ENCODE results near the gene TADA3. TPM values are rescaled to one million over a fixed set of nuclear protein-coding genes. Genes with fewer than 3 reads are reported as not detected.

TADA3 gene
- total and polyA plus RNA-seq, 2 of the 4 experiments (the other 2 are of a cell fraction) = 68.0 to 83.0 TPM

GRCh38 chr3:9810846-9811245 is 18.6 kb upstream of the TADA3 start:
- H3K9ac ChIP-seq (ENCODE audit: low read depth, low read length) = 0 out of 2 replicates have a peak overlapping the region, but pooled peaks have one; percentile 19
- H2AK5ac ChIP-seq (ENCODE audit: low read depth, low read length) = peak overlapping the region; percentile 79
- peak overlapping the region; percentile 59 for H4K5ac ChIP-seq (ENCODE audit: low read depth, low read length)
- H3K36me3 ChIP-seq (ENCODE audit: control insufficient read depth, insufficient read depth, low read length) = peaks cover 20% of the 10 kb centered on the region
- 0 out of 2 replicates have a peak overlapping the region, but pooled peaks have one; percentile 32 for H2BK120ac ChIP-seq (ENCODE audit: low read depth, low read length)
- H2BK15ac ChIP-seq (ENCODE audit: low read depth, low read length) = no peak overlapping the region
- ChIA-PET CTCF (no interaction called here), POLR2A (ENCODE audit: unreplicated experiment) (no interaction called here)
- no peak for ATAC-seq (ENCODE audit: low read depth)
- no peak overlapping the region for H2BK5ac ChIP-seq (ENCODE audit: low read depth, low read length, poor library complexity, severe bottlenecking)
- peak overlapping the region; percentile 50; the same call in 1 of the 2 replicates for H3K56ac ChIP-seq (ENCODE audit: extremely low read depth, insufficient read depth, low read length)
- peak overlapping the region; percentile 75; the same call in 1 of the 2 replicates for H3K4me2 ChIP-seq (ENCODE audit: low read depth, low read length)
- peak overlapping the region; percentile 42; the same call in 1 of the 2 replicates for H3K14ac ChIP-seq (replicated peaks; ENCODE audit: low read depth, low read length)
- WGBS, 2 experiments (ENCODE audit: extremely low coverage in 2 of 2, insufficient read length in 1 of 2) = 74% methylated on average over 5 of the region's 10 CpGs; no CpG with 5 or more reads in 1 of the 2 experiments
- dilution Hi-C loops (cut with HindIII; ENCODE audit: low sequenced_read_pairs, unreplicated experiment) = no loop called here
- peak overlapping the region; percentile 95 for H2AK9ac ChIP-seq (replicated peaks; ENCODE audit: low read depth, low read length, poor library complexity)
- peak overlapping the region; percentile 72 to 93 for H4K8ac ChIP-seq (ENCODE audit: low read depth in 2 of 2, low read length in 2 of 2)
- no peak overlapping the region for H3K27ac ChIP-seq (ENCODE audit: insufficient read depth, low read length)
- peaks cover 8% of the 10 kb centered on the region for H4K20me1 ChIP-seq (ENCODE audit: insufficient read depth, low read length)
- no peaks in the 10 kb centered on the region for H3K9me3 ChIP-seq (ENCODE audit: control insufficient read depth, insufficient read depth, low read length)
- DNase-seq = no peak
- peak overlapping the region; percentile 80 for H3K4ac ChIP-seq (ENCODE audit: low read depth, low read length)
- no peak overlapping the region for H2BK20ac ChIP-seq (ENCODE audit: low read depth, low read length)
- H4K91ac ChIP-seq (ENCODE audit: insufficient read depth, low read depth, low read length) = peak overlapping the region; percentile 66; the same call in 1 of the 2 replicates
- no peak for TF ChIP-seq MAZ (IDR thresholded peaks at IDR 0.05; ENCODE audit: borderline replicate concordance, low read depth, low read length)
- TF ChIP-seq MXI1 (IDR thresholded peaks at IDR 0.05; ENCODE audit: borderline replicate concordance, low read depth, low read length) = no peak
- TF ChIP-seq MAFK (IDR thresholded peaks at IDR 0.05; ENCODE audit: low read depth, low read length) = no peak
- TF ChIP-seq BHLHE40 (IDR thresholded peaks at IDR 0.05; ENCODE audit: low read depth, low read length) = no peak
- TF ChIP-seq NFE2L2 (IDR thresholded peaks at IDR 0.05; ENCODE audit: low read depth, low read length) = no peak
- TF ChIP-seq RCOR1 (IDR thresholded peaks at IDR 0.05; ENCODE audit: insufficient replicate concordance, low read length) = no peak
- TF ChIP-seq RAD21 (IDR thresholded peaks at IDR 0.05; ENCODE audit: low read length) = no peak
- no peak for TF ChIP-seq FOS (IDR thresholded peaks at IDR 0.05; ENCODE audit: low read depth, low read length)
- no peak for TF ChIP-seq CTCF (conservative IDR thresholded peaks at IDR 0.05; ENCODE audit: low read depth, low read length)
- TF ChIP-seq RFX5 (IDR thresholded peaks at IDR 0.05; ENCODE audit: low read depth, low read length) = no peak
- no peak for TF ChIP-seq ELK1 (IDR thresholded peaks at IDR 0.05; ENCODE audit: borderline replicate concordance, low read depth, low read length)
- TF ChIP-seq USF2 (IDR thresholded peaks at IDR 0.05; ENCODE audit: low read depth, low read length) = no peak
- TF ChIP-seq CHD1 (IDR thresholded peaks at IDR 0.05; ENCODE audit: low read depth, low read length) = no peak
- no peak for TF ChIP-seq CEBPB (IDR thresholded peaks at IDR 0.05; ENCODE audit: low read depth, low read length)
- TF ChIP-seq SMC3 (IDR thresholded peaks at IDR 0.05; ENCODE audit: low read depth, low read length) = no peak
- no peak for TF ChIP-seq POLR2A (IDR thresholded peaks at IDR 0.05; ENCODE audit: low read depth, low read length)
- in situ Hi-C loops (cut with MboI; ENCODE audit: low sequenced_read_pairs) = no loop called here
- H3K79me1 ChIP-seq (ENCODE audit: low read depth in 1 of 2, low read length in 2 of 2) = peaks cover 0 to 11% of the 10 kb centered on the region in 2 experiments; a peak in 1 of 4 replicates
- no peak overlapping the region for H3K4me3 ChIP-seq (ENCODE audit: insufficient read depth, low read depth, low read length)
- H3K9me1 ChIP-seq (ENCODE audit: insufficient read depth, low read length) = peaks cover 4% of the 10 kb centered on the region
- H3K27me3 ChIP-seq (ENCODE audit: control insufficient read depth, insufficient read depth, low read length) = no peaks in the 10 kb centered on the region
- peaks cover 7% of the 10 kb centered on the region for H3K4me1 ChIP-seq (ENCODE audit: control insufficient read depth, insufficient read depth, low read length)
- intact Hi-C loops (cut with micrococcal nuclease) = no loop called here
- no TSS peak for BruUV-seq (replicated peaks)
- H2AFZ ChIP-seq (replicated peaks; ENCODE audit: low read length, poor library complexity) = peak overlapping the region; percentile 87
- peak overlapping the region; percentile 81 for H3K23ac ChIP-seq (ENCODE audit: low read depth, low read length)
- H3K18ac ChIP-seq (ENCODE audit: low read depth, low read length) = no peak overlapping the region

All from IMR-90 (cell line).